Uterus (tissue), 4 donors: ENCODE measurements around the gene HIVEP3. TPM values are rescaled to one million over a fixed set of nuclear protein-coding genes. Genes with fewer than 3 reads are reported as not detected.

Experiments used
- DNase-seq, 2 donors: peaks; one replicate each; pipeline ENCODE4 v3.0.0-alpha.2; 2019 to 2020
- H3K27ac ChIP-seq, 2 donors: fragments of 200-600 bp; sonication (generic); 1 replicate in 1 of 2; 2 replicates in 1 of 2; pipeline ENCODE4 v1.5.1; 2016 to 2018
- H3K27me3 ChIP-seq, 2 donors: fragments of 200-600 bp; sonication (generic); one replicate each; pipeline ENCODE4 v1.5.1; 2018 to 2019; ENCODE audit warnings: control low read depth in 1 of 2
- H3K36me3 ChIP-seq, 2 donors: fragments of 200-600 bp; sonication (generic); one replicate each; pipeline ENCODE4 v1.5.1; 2019; ENCODE audit warnings: control low read depth in 1 of 2
- H3K4me1 ChIP-seq, 2 donors: fragments of 200-600 bp; sonication (generic); one replicate each; pipeline ENCODE4 v1.5.1; 2018 to 2019; ENCODE audit warnings: control low read depth in 1 of 2
- H3K4me3 ChIP-seq, 2 donors: fragments of 200-600 bp; sonication (generic); 1 replicate in 1 of 2; 2 replicates in 1 of 2; pipeline ENCODE4 v1.5.1; 2018 to 2019; ENCODE audit warnings: mild to moderate bottlenecking in 1 of 2
- H3K9me3 ChIP-seq, 2 donors: fragments of 200-600 bp; sonication (generic); one replicate each; pipeline ENCODE4 v1.5.1; 2019; ENCODE audit warnings: control low read depth in 1 of 2
- CTCF ChIP-seq, 4 experiments: fragments of 200-600 bp in 2 of 4; fragments of 450-650 bp in 2 of 4; sonication (generic) in 2 of 4; IDR thresholded peaks; one replicate each; pipeline ENCODE4 v1.5.1; 2016 to 2019; ENCODE audit warnings: antibody characterized with exemption in 4 of 4, mild to moderate bottlenecking in 2 of 4, moderate library complexity in 1 of 4
- POLR2A ChIP-seq, 2 donors: fragments of 450-650 bp; IDR thresholded peaks; one replicate each; pipeline ENCODE4 v1.6.1; 2016; ENCODE audit warnings: antibody characterized with exemption in 2 of 2, mild to moderate bottlenecking in 1 of 2, moderate library complexity in 1 of 2
- intact Hi-C: fragments of 100-400 bp; cut with DNase I; formaldehyde crosslinking; loops from one replicate; pipeline ENCODE4 v1.15.1; 2023; ENCODE audit warnings: low total_unique reads
- total RNA-seq, 4 donors: library from RNA; depleted of rRNA in 3 of 4; stranded (reverse); fragments of >200 nt in 3 of 4; gene quantifications; one replicate each; pipeline versions ENCODE4 v1.1.0 to v1.2.4, GENCODE V29; 2014 to 2023
- donor health status: DM: yes; HTN: yes; CAD: no.

HIVEP3 gene
- total RNA-seq, 4 donors from 2014 or later = 0.51 to 7.6 (median 2.9) TPM

- intact Hi-C loops = no loop called here
- no peaks in the 10 kb centered on the region for H3K36me3 ChIP-seq
- no peak overlapping the region for H3K4me3 ChIP-seq
- no peaks in the 10 kb centered on the region for H3K9me3 ChIP-seq
- TF ChIP-seq POLR2A (IDR thresholded peaks at IDR 0.05) (no peak), CTCF (IDR thresholded peaks at IDR 0.05) (no peak)
- no peaks in the 10 kb centered on the region for H3K27me3 ChIP-seq
- DNase-seq = no peak
- H3K4me1 ChIP-seq = no peaks in the 10 kb centered on the region
- H3K27ac ChIP-seq = no peak overlapping the region
These were observed 29.0 kb downstream of the HIVEP3 start for GRCh38 chr1:41889506-41890414.

GRCh38 chr1:41888756-41889155 is 30.0 kb downstream of the HIVEP3 start:
- no peaks in the 10 kb centered on the region for H3K27me3 ChIP-seq
- TF ChIP-seq CTCF (IDR thresholded peaks at IDR 0.05) (no peak), POLR2A (IDR thresholded peaks at IDR 0.05) (no peak)
- H3K9me3 ChIP-seq = no peaks in the 10 kb centered on the region
- H3K36me3 ChIP-seq = no peaks in the 10 kb centered on the region
- no peak overlapping the region for H3K4me3 ChIP-seq
- DNase-seq = no peak
- no peak overlapping the region for H3K27ac ChIP-seq
- intact Hi-C loops = no loop called here
- no peaks in the 10 kb centered on the region for H3K4me1 ChIP-seq

DNA sequence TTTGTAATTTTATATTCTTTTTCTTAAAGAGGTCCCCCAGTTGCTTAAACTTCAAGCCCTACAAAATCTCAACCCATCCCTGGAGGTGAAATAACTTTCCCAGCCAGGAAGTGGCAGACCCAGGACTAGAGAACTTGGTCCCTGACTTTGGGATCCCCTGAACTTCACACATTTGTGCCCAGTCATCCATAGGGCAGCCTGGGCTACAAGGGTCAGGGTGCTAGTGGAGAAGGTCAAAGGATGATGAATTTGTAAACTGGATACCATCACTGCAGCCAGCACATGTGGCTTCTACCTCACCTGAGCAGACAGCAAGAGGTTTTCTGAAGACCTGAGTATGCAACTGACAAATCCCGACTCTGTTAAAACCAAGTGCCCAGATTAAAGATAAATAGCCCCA is 31.4 kb downstream of the HIVEP3 start:
- no peak overlapping the region for H3K4me3 ChIP-seq
- no peaks in the 10 kb centered on the region for H3K9me3 ChIP-seq
- DNase-seq = no peak
- no peak for TF ChIP-seq POLR2A (IDR thresholded peaks at IDR 0.05)
- TF ChIP-seq CTCF (IDR thresholded peaks at IDR 0.05) = no peak
- intact Hi-C loops = no loop called here
- no peaks in the 10 kb centered on the region for H3K27me3 ChIP-seq
- H3K4me1 ChIP-seq = no peaks in the 10 kb centered on the region
- no peak overlapping the region for H3K27ac ChIP-seq
- no peaks in the 10 kb centered on the region for H3K36me3 ChIP-seq

DNA sequence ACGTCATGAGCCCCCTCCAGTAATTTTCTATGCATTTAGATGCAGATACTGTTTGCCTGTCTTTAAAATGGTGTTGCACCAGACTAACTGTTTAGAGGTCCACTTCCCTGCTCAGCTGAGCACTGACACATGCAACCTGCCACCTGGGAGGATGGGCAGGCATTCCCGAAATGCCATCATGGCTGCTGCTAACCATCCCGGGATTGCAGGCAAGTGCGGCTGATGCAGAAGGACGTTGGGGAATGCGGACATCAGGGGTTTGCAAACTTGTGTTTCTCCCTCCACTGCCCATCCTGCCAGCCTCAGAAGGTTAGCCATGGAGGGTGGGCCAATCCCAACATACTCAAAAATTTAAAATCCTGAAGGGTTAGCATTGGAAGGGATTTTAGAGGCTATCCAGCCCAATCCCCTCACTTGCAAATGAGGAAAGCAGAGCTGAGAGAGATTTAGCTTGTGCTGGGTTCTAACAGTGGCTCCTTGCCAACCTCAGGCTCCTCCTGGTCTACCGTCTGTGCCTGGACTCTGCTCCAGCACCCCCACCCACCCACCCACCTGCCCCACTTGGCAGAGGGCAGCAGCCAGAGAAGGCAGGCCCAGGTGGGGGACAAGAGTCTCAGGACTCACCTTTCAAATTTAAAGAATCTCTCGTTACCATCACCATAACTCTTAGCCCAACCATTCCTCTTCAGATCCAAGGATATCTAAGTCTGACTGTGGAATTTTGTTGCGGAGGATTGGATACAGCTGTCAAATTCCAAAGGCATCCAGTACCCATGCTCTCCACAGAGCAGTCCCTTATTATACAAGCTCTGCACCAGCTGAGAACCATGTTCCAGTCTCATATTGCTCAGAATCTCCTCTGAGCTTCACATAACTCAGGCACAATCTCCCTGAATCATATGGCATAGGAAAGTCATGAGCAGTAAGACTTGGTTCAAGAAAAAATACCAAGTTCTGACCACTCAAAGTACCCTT is 34.2 kb downstream of the HIVEP3 start:
- TF ChIP-seq CTCF (IDR thresholded peaks at IDR 0.05) = no peak
- TF ChIP-seq POLR2A (IDR thresholded peaks at IDR 0.05) = no peak
- no peaks in the 10 kb centered on the region for H3K36me3 ChIP-seq
- no peaks in the 10 kb centered on the region for H3K9me3 ChIP-seq
- DNase-seq = no peak
- intact Hi-C loops = no loop called here
- no peak overlapping the region for H3K27ac ChIP-seq
- H3K4me1 ChIP-seq = no peaks in the 10 kb centered on the region
- no peak overlapping the region for H3K4me3 ChIP-seq
- no peaks in the 10 kb centered on the region for H3K27me3 ChIP-seq
